ENCODE results near the gene CPT1B.

DNA sequence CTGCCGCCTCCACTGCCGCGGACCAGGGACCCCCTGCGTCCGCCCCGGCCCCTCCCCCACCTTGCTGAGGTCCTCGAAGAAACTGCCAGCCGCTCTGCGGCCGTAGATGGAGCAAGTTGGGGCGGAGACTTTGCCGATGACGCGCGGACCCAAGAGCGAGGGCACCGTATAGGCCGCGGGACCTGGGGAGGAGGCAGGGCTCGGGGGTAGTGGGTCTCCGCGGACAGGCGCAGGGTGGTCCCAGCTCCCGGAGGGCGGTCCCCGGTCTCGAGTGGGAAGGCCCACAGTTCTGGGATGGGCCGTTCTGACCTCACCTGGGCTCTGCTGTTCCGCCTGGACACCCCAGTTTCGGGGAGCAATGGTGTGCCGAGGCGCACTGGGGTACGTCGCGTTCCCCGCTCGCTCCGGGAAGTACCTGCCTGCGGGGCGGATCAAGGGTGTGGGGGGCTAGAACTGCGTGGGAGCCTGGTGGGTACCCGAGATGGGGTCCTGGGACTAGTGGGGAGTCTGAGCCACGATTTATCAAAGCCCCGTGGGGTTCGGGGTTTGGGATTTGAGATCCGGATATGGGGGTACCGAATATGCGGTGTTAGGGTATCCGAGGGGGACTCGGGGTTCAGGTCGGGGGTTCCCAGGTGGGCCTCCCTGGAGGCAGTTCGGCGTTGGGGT, 47.2 kb downstream of the CPT1B start:
- TF ChIP-seq, protein P1, sequence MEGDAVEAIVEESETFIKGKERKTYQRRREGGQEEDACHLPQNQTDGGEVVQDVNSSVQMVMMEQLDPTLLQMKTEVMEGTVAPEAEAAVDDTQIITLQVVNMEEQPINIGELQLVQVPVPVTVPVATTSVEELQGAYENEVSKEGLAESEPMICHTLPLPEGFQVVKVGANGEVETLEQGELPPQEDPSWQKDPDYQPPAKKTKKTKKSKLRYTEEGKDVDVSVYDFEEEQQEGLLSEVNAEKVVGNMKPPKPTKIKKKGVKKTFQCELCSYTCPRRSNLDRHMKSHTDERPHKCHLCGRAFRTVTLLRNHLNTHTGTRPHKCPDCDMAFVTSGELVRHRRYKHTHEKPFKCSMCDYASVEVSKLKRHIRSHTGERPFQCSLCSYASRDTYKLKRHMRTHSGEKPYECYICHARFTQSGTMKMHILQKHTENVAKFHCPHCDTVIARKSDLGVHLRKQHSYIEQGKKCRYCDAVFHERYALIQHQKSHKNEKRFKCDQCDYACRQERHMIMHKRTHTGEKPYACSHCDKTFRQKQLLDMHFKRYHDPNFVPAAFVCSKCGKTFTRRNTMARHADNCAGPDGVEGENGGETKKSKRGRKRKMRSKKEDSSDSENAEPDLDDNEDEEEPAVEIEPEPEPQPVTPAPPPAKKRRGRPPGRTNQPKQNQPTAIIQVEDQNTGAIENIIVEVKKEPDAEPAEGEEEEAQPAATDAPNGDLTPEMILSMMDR (IDR thresholded peaks at IDR 0.05), result no peak
- TF ChIP-seq EP300 (IDR thresholded peaks at IDR 0.05), result no peak
- TF ChIP-seq POLR2A (IDR thresholded peaks at IDR 0.05; ENCODE audit: low read depth), result peak; percentile 76
- peak; percentile 82 to 85 for TF ChIP-seq POLR2AphosphoS5 (IDR thresholded peaks at IDR 0.05)

All from esophagus muscularis mucosa (tissue), 4 donors.